Stimulated activated CD4-positive, alpha-beta T cell treated with anti-CD3 and anti-CD28 coated beads, Interleukin-4, amount 100 ng/mL, for 1 hour (primary cell): ENCODE results near the gene SVEP1.
"Not testable (repeated sequence)": the region's sequence is repeated elsewhere in the genome, so short reads cannot be mapped to it uniquely, and the experiment has no call there.

Source experiments
- DNase-seq: peaks from one replicate; pipeline ENCODE4 v3.0.0-alpha.2; 2020

Gene SVEP1

DNA sequence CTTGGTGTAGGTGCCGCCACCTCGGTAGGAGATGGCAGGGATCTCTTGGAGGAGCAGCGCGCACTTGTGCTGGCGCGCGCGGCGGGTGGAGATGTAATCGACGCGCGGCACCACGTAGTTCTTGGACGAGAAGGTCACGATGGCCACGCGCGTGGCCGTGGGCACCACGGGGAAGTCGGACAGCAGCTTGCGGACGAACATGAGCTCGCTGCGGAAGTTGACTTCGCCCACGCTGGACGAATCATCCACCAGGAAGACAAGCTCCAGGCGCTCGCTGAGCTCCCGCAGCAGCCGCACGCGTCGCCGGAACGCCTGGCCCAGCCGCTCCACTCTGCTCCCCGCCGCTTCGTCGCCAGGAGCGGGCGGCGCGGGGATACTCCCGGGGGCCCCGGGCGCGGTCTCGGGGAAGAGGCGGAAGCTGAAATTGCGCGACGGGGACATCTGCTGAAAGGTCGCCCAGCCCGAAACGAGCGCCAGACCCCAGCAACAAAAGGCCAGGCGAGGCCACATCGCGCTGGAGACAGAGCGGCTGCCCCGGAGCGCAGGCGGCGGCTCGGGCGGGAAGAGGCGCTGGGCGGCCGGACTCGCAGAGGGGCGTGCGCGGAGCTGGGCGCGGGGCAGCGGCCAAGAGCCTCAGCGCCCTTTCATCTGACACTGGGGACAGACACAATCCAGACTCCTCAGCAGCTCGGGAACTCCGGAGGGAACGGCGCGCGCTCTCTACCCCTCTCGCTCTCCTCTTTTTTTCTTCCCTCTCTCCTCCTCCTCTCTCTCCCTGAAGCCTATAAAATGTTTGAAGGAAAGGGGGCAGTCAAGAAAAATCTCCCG is at the start of gene SVEP1:
TSS of gene SVEP1 (minus strand) at position 708 of the 828 bp plus-strand sequence. CDS start at position 510, 198 bp downstream.
- DNase-seq, result no peak

DNA sequence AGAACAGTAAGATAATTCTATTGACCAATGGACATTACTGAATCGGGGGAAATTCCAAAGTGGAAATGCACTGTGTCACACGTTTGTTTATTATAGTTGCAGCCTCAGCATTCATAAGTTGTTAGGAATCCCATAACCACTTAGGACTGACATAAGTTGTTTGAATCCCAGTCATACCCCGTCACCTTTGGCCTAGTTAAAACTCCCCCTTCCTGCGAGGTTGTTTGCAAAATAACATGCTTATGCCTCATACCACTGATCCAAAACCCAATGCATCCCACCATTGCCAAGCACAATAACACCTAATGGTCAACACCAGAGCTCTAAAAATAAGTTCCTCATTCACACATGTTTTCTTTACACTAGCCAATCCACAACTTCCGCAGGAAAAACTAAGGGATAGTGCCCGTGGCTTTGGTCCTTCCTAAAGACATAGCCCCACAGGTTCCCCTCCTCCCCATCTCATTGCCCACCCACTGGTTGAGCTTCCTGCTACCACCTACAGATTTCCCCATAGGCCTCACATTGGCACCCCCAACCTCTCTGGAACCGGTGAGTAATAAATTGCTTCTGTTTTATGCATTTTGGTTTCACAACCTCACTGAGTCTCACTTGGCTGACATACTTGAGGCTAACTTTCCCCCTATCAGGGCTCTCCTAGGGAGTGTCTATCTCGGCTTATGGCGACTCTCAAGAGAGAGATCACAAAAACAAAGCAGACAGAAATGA is 46.7 kb upstream of the SVEP1 start:
- DNase-seq, result no peak

DNA sequence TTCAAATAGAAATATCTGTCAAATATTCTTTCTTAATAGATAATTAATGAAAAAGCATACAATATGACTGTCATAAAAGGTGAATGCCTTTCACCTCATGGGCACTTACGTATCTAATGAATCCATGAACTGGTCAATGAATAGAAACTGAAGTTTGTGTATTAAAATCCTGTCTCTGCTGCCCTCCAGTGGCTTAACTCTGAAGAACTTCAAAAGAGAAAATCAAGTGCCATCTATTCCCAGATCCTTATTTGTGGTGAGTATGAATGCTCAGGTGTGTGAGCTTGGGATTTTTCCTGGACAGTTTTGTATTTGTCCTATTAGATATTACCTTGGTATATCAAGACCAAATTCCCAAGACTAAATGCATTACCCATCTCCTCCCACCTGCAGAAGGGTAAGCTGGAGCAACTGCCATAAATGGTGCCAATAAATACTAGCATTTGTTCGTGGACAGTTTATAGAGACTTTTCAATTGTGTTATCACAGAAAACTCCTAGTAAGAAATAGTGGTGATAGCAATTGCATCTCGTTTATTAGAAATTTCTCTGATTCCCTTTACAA is 44.0 kb upstream of the SVEP1 start:
- no peak for DNase-seq

DNA sequence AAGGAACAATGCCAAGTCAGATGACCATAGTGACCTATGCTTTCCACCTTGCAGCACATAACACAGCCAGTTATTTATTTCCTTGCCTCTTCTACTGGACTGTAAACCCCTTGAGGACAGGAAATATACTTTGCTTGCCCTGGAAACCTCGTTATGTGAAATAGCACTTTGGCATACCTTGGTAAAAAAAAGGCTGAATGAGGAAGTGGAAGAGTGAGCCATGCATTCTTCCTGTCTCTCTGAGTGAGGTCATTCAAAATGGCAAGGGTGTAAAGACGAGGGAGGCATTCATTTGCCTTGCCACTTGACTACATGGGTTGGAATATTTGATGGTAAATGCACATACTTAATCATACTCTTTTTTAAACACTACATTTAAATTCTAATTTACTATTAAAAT is 42.8 kb upstream of the SVEP1 start:
- DNase-seq, result no peak

DNA sequence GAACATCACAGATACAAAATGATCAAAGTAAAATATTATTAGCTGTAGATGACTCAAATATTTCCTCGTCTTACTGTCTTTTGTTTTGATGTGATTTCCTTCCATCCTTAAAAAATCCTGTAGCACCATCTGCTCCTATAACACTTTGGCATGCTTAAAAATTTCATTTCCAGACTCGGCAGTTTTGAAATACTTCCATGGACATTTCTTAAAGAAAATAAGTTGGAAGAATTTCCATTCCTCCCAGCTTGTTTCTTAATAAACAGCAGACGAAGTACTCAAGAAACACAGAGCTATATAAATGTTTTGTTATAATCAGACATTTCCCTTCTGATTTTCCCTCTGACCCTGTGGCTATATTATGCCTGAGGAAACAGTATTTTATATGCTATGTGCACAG is 41.2 kb upstream of the SVEP1 start:
- no peak for DNase-seq

DNA sequence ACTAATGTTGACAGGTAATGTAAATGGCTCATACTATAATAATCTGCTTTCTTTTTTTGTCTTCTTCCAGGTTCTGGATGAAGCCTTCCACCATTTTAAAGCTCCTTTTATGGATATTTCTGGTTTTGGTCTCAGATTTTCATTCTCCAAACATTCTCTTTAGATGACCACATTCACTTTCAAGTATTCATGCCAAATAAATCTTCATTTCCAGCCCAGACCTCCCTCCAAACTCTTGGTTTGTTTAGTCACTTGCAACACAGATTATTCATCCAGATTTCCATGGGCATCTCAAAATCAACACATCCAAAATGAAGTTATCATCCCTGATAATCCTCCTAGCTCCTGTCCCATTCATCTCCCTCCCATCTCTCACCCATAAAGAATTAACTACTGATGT is 40.3 kb upstream of the SVEP1 start:
- DNase-seq, result no peak

DNA sequence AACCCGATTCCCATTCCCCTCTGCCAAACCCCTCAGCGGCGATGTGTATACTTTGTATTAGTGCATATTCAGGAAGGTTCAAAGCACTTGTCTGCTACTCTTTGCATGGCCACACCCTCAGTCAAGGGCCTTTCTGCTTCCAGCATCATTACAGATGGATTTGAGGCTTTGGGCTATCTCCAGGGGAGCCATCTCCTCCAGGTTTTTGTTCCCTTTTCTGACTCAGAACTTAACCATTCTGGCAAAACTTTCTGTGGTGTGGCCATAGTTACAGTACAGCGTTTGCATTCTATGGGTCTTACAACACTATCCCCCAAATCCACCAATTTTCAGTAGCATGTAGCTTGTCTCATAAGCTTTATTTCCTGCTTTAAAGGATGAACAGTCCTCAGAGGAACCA is 36.0 kb upstream of the SVEP1 start:
- no peak for DNase-seq

DNA sequence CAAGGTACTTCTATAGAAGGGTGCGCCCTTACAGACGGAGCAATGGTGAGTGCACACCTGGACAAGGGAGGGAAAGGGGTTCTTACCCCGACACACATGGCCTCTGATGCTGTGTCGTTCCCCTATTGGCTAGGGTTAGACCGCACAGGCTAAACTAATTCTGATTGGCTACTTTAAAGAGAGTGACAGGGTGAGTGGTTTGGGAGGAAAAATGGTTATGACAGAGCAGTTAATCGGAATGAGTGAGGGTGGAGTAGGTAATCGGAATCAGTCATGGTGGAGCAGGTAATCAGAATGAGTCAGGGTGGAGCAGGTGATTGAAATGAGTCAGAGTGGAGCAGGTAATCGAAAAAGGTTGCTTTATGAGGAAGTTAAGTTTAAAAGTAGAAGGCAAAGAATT is 35.0 kb upstream of the SVEP1 start:
- DNase-seq, result not testable (repeated sequence)

DNA sequence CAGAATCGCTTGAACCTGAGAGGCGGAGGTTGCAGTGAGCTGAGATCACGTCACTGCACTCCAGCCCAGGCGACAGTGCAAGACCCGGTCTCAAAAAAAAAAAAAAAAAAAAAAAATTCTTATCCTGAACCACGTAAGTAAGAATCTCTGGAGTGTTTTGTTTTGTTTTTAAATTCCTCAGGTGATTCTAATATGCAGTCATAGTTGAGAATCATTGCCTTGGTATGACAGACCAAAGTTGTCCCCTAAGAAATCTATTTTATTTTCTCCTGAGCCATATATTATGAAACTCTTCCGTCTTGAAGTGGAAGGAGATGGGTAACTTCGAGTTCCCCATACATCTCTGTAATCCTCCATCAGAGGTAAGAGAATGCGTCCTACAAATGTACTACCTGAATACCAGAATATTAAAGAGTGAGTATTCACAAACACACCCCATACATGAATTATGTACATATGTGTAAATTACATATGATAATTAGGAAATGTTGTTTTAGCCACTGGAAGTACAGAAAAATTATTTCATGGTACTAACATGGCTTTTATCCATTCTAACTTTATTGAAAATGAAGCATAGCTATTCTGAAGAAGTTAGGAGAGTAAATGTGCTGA is 26.7 kb upstream of the SVEP1 start:
- DNase-seq, result no peak

DNA sequence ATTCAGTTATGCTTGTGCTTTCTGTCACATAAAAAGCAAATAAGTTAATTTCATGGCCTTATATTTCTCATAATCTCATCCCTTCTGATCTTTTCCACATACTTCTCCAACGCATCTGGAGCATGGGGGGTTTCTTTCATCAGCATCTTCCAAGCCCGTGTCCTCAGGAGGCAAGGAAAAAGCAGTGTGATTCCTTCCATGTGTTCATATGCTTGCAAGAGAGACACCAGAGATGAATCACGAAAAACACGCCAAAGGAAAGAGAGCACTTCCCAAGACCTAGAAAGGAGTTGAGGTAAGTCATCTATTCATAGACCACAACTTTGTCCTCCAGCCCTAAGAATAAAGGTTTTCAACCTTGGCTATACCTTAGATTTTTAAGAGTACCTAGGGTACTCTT is 26.0 kb upstream of the SVEP1 start:
- no peak for DNase-seq

DNA sequence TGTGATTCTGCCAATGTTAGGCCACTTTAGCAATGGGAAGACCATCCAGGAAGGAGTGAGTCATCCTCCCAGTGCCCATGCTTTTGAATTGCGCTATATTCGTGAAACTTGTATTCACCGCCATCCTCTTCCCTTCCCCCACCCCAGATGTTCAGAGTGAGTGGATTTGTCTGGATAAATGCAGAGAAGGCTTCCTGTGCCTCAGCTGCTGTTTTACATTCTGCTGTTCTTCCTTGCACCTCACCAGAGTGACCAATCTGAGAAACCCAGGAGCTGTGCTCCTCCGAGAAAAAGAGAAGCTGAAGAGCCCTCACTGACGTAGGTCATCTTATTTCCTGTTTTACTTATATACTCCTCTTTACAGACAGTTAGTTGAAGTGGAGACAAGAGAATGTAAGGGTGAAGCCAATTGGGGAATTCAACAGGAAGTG is 24.6 kb upstream of the SVEP1 start:
- DNase-seq, result no peak

DNA sequence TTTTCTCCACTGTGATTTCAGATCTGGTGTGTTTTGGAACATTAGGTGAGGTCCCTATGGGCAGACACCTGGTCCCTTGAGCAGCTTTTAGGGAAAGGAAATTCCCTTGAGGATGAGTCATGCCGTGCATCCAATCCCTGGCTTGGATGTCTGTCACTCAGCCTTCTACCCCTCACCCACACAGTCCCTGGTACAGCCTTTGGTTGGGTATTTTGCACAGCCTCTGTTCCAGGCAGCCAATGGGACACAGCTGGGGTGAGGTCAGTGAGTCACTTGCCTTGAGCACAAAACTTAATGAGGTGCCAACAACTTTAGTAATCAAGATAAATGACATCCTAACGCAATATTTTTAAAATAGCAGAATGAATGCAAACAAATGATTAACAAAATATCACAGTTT is 22.7 kb upstream of the SVEP1 start:
- DNase-seq, result no peak

DNA sequence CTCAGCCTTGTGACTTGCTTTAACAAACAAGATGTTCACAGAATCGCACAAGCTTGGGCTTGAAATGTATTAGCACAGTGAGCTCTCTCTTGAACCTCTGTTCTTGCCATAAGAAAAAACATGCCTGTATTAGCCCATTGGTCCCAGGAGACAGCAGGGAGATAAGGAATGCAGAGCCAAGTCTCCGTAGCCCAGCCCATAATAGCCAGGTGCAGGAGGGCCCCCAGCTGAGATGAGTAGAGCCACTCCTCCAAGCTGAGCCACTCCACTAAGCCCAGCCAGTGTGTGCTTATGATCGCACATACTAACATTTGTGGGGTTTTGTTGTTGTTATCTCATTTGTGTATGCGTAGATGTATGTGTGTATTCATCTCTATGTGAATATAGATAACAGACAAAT is 21.6 kb upstream of the SVEP1 start:
- DNase-seq, result no peak

DNA sequence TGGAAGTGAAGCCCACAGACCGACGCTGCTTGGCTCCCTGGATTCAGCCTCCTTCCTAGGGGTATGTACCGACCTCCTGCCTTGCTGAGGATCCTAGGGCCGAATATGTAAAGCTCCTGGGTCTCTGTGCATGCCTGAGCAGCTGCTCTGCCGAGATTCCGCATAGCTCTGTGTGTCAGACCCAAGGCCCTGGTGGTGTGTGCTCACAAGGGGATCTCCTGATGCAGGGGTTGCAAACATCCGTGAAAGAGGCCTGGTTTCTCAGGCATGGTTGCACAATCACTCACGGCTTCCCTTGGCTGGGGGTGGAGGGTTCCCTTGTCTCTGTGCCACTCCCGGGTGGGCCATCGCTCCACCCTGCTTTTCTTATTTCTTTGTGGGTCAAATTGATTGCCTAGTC is 19.9 kb upstream of the SVEP1 start:
- no peak for DNase-seq

DNA sequence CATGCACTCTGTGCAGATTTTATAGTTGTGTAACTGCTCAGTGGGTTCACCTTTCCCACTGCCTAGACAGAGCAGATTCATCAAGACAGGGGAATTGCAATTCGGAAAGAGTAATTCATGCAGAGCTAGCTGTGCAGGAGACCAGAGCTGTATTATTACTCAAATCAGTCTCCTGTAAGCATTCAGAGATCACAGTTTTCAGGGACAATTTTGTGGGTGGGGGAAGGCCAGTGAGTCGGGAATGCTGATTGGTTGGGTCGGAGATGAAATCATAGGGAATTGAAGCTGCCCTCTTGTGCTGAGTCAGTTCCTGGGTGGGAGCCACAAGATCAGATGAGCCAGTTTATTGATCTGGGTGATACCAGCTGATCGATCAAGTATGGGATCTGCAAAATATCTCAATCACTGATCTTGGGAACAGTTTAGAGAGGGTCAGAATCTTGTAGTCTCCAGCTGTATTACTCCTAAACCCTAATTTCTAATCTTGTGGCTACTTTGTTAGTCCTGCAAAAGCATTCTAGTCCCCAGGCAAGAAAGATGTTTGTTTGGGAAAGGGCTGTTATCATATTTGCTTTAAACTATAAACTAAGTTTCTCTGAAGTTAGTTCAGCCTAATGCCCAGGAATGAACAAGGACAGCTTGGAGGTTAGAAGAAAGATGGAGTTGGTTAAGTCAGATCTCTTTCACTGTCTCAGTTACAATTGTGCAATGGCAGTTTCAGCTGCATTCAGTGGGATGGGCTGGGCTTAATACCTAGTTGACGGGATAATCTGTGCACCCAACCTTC is 12.7 kb upstream of the SVEP1 start:
- DNase-seq, result no peak

DNA sequence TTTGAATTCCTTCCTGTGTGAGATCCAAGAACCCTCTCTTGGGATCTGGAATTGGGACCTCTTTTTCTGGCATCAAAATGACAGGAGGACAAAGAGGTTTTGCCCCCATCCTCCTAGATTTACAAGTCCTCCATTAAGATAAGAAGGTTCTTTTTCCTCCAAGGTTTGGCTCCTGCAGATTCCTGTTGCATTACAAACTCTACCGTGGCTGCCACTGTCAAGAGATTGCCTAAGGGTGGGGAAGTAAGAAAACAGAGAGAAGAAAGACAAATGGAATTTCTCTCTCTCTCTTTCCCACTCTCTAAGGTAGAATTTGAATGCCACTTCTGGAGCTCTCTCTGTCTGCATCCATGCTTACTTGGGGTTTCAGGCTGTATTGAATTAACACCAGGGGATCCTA is 12.0 kb upstream of the SVEP1 start:
- DNase-seq, result no peak

DNA sequence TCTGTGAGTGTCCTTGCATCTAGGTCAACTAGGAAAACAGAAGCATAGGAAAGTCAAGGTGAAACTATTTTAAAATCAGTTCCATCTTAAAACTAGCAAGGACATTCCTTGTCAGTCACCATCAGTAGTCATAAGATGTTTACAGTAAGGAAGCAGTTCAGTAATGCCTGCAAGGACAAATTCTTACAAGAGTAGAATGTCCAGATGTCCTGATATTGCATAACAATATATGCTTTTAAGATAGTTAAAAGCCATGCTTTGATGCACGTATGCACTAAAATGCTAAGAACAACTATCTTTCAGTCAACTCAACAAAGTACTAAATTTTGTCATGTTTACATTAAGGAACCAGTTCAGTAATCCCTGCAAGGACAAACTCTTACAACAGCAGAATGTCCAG is 11.3 kb upstream of the SVEP1 start:
- DNase-seq, result no peak

DNA sequence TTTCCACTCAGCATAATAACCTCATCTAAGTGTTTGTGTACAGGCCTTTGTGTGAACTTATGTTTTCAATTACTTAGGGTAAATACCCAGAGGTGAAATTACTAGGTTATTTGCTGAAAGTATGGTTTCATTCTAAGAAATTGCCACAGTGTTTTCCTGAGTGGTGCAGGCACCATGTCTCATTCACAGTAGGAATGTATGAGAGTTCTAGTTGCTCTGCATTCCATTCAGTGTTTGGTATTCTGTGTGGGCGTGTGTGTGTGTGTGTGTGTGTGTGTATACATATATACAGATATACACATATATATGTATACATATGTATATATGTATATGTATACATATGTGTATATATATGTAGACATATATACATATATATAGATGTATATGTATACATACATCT is 8.8 kb upstream of the SVEP1 start:
- DNase-seq, result no peak

DNA sequence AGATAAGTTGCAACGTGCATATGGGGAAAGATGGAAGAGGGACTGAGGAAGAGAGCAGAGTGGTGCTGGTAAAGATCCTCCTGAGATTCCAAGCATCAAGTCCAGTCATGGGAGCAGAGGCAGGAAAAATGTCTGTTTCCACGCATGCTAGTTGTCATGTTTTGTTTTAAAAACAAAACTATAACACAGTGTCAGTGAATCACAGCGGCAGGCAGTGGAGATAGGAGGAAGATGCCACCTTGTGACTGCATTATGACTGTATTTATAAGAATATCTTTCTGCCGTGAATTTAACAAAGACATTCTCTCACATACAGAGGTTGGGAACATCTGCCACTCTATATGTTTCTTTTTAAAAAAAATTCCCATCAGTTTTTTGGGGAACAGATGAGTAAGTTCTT is 3.7 kb upstream of the SVEP1 start:
- no peak for DNase-seq

DNA sequence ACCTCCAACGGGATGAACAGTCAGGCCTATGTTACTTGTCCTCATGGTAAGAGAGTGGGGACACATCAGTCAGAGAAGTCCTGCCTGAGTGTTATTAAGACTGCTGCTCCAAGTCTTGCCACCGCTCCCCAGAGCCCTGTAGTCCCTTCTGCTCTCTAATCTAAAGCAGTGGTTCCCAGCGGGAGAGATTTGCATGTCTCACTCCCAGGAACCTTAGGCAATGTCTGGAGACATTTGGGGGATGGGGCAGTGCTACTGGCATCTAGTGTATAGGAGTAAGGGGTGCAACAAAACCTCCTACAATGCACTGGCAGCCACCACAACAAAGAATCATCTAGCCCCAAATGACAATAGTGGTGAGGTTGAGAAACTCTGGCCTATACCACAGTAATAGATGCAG is 2.6 kb upstream of the SVEP1 start:
- no peak for DNase-seq

DNA sequence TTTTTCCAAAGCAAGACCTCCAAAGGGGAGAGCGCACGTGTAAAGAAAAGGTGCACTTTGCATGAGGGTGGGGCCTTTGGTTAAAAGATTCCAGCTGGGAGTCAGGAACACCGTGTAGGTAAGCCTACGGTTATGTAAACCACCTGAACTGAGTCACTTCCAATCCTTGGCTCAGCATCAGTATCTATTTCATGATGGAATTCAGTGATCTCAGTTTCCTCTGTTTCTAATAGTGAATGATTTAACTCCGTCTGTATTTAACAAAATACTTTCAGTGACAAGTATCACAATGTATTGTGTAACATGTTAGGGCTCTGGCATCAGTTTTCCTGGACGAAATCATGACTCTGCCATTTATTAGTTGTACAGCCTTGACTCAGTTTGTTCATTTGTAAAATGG is 1.3 kb upstream of the SVEP1 start:
- no peak for DNase-seq

DNA sequence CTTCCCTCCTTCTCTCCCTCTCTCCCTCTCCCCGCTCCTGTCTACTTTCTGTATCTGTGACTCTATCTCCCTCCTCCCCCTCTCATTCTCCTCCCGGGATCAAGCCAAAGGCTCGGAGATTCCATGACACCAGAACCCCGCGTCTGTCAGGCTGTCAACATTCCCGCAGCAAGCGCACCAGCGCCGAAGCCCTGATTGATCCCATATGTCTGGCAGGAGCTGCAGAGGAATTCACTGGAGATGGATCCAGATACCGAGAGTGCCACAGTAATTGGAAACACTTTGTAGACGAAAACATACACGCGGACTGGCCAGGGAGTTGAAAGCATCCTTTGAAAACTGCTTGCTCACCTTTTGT is 300 bp upstream of the SVEP1 start:
- DNase-seq, result no peak

DNA sequence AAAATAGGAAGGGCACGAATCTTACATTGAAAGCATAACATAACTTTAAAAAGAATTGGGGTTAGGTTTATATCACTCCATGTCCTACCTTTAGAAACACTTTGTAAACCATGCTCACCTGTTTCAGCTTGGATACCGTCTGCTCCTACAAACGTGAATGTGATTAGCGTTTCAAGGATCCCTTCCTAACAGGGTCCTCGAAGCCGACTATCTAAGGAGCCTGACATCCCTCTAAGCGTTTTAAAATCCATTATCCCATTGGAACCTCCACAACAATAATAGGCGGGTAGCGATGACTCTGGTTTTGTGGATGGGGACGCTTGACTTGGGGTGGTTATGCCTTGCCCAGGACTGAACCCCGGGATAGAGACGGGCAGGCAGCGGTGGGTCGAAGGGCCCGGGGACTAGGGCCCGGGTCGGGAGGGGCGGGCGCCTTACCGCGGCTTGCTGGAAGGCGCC is 937 bp downstream of the SVEP1 start:
- no peak for DNase-seq
